Panc1 (cell line): Measurements from ENCODE around the gene MLPH. TPM values are rescaled to one million over a fixed set of nuclear protein-coding genes. Genes with fewer than 3 reads are reported as not detected.

Experiments
- ATAC-seq: fragments of 200-7000 bp; cut with Tn5 transposase; 2 replicates; pipeline ENCODE4 v1.9.1; 2020; ENCODE audit warnings: mild to moderate bottlenecking, moderate library complexity
- BruUV-seq: library from RNA; stranded (reverse); fragments of 400-500 nt; replicated peaks from 2 replicates; lab custom pipeline; 2021; lab: Mats Ljungman, UMichigan
- CTCF ChIA-PET: fragments of 300-600 bp; sonication (Branson Sonifier 250); formaldehyde crosslinking; loops from one replicate; lab custom pipeline; 2022; ENCODE audit warnings: antibody characterized with exemption; lab: Charles Lee
- POLR2A ChIA-PET: fragments of 300-600 bp; sonication (Branson Sonifier 250); formaldehyde crosslinking; loops from one replicate; lab custom pipeline; 2022; ENCODE audit warnings: antibody characterized with exemption; lab: Charles Lee
- DNase-seq: peaks from one replicate; pipeline ENCODE4 v3.0.0-alpha.2; 2010; ENCODE audit warnings: low read depth, low spot score
- H3K27ac ChIP-seq: 2 replicates; pipeline ENCODE4 v1.5.1; 2011; ENCODE audit warnings: mild to moderate bottlenecking, low read length, inconsistent platforms
- H3K27me3 ChIP-seq: fragments of 200-500 bp; sonication (Bioruptor generic); 2 replicates; pipeline ENCODE4 v1.6.0; 2014; ENCODE audit warnings: low read length, inconsistent platforms; ENCODE audit not compliant: control insufficient read depth, insufficient read depth
- H3K36me3 ChIP-seq: fragments of 200-500 bp; sonication (Bioruptor generic); 2 replicates; pipeline ENCODE4 v1.5.1; 2014; ENCODE audit warnings: inconsistent platforms, mild to moderate bottlenecking, low read length, moderate library complexity; ENCODE audit not compliant: control insufficient read depth, insufficient read depth
- H3K4me1 ChIP-seq: 2 replicates; pipeline ENCODE4 v1.5.1; 2011; ENCODE audit warnings: inconsistent platforms, mild to moderate bottlenecking, low read length, moderate library complexity; ENCODE audit not compliant: control insufficient read depth, insufficient read depth
- H3K4me3 ChIP-seq, 2 experiments: 2 replicates each; pipeline ENCODE4 v1.5.1; 2011 to 2012; ENCODE audit warnings: low read depth in 2 of 2, low read length in 2 of 2, mild to moderate bottlenecking in 2 of 2, inconsistent platforms in 1 of 2, moderate library complexity in 1 of 2
- H3K9me3 ChIP-seq: fragments of 200-500 bp; sonication (Bioruptor generic); 2 replicates; pipeline ENCODE4 v1.5.1; 2014; ENCODE audit warnings: low read depth, mild to moderate bottlenecking, inconsistent platforms, low read length, moderate library complexity; ENCODE audit not compliant: control insufficient read depth, insufficient read depth
- POLR2AphosphoS5 ChIP-seq: IDR thresholded peaks from 2 replicates; pipeline ENCODE4 v1.6.1; 2012; ENCODE audit warnings: mild to moderate bottlenecking, low read depth, low read length, moderate library complexity
- SIN3A ChIP-seq: IDR thresholded peaks from 2 replicates; pipeline ENCODE4 v1.6.1; 2012; ENCODE audit warnings: low read depth, mild to moderate bottlenecking, low read length, moderate library complexity, borderline replicate concordance; ENCODE audit not compliant: insufficient read depth
- TCF7L2 ChIP-seq: IDR thresholded peaks from 2 replicates; pipeline ENCODE4 v1.6.1; 2011; ENCODE audit warnings: mild to moderate bottlenecking, low read depth, low read length, inconsistent platforms
- in situ Hi-C: cut with HindIII; loops from 2 replicates; pipeline ENCODE4 v1.10.0; 2016; ENCODE audit warnings: low sequenced_read_pairs, low pct_unique_long_range_greater_than_20kb
- intact Hi-C: fragments of 100-400 bp; cut with micrococcal nuclease; formaldehyde crosslinking; loops from one replicate; pipeline ENCODE4 v1.10.0; 2022; ENCODE audit not compliant: unreplicated experiment
- total RNA-seq: library from RNA; stranded (reverse); gene quantifications from one replicate; pipeline ENCODE4 v1.2.1, GENCODE V29; 2021; ENCODE audit not compliant: unreplicated experiment
- TF ChIP-seq, protein P1 (sequence below): fragments of 450-650 bp; IDR thresholded peaks from 2 replicates; pipeline ENCODE4 v1.5.1; 2017; ENCODE audit warnings: mild to moderate bottlenecking
- TF ChIP-seq, protein P2 (sequence below), 2 experiments: IDR thresholded peaks; 2 replicates each; pipeline ENCODE4 v1.6.1; 2011 to 2012; ENCODE audit warnings: low read depth in 2 of 2, control low read depth in 1 of 2, low read length in 1 of 2, mild to moderate bottlenecking in 1 of 2, moderate library complexity in 1 of 2; ENCODE audit not compliant: insufficient read depth in 1 of 2

The MLPH gene
- total RNA-seq, 1 experiment from 2014 or later, result 60.2 TPM

DNA sequence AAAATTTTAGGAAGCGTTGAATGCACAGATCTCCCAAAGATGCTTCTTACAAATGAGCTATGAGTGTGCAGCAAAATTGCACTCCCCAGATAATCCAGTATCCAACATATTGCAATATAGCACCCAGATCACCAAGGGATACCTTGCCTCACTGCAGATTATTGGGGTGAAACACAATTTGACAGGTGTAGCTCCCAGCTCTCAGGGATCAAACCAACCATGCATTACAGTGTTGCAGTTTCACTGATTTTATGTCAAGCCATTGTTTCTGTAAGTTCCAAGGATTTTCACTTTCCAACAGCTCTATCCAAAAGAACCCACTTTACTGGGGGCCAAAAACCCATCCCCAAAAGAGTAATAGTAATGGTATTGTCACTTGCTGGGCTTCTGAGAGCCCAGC, 68.5 kb downstream of the MLPH start:
- H3K36me3 ChIP-seq, result no peaks in the 10 kb centered on the region
- in situ Hi-C loops, result no loop called here
- ChIA-PET CTCF (interaction anchor here (0.9 kb wide), 1 partner anchor 390 kb away, joined by 3 read pairs; no protein-coding TSS in a partner anchor), POLR2A (no interaction called here)
- ATAC-seq (no peak), DNase-seq (no peak)
- intact Hi-C loops, result no loop called here
- no peaks in the 10 kb centered on the region for H3K9me3 ChIP-seq
- TF ChIP-seq, protein P1, sequence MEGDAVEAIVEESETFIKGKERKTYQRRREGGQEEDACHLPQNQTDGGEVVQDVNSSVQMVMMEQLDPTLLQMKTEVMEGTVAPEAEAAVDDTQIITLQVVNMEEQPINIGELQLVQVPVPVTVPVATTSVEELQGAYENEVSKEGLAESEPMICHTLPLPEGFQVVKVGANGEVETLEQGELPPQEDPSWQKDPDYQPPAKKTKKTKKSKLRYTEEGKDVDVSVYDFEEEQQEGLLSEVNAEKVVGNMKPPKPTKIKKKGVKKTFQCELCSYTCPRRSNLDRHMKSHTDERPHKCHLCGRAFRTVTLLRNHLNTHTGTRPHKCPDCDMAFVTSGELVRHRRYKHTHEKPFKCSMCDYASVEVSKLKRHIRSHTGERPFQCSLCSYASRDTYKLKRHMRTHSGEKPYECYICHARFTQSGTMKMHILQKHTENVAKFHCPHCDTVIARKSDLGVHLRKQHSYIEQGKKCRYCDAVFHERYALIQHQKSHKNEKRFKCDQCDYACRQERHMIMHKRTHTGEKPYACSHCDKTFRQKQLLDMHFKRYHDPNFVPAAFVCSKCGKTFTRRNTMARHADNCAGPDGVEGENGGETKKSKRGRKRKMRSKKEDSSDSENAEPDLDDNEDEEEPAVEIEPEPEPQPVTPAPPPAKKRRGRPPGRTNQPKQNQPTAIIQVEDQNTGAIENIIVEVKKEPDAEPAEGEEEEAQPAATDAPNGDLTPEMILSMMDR, result no peak
- no peak for TF ChIP-seq TCF7L2
- no peak for TF ChIP-seq SIN3A
- TF ChIP-seq, protein P2, sequence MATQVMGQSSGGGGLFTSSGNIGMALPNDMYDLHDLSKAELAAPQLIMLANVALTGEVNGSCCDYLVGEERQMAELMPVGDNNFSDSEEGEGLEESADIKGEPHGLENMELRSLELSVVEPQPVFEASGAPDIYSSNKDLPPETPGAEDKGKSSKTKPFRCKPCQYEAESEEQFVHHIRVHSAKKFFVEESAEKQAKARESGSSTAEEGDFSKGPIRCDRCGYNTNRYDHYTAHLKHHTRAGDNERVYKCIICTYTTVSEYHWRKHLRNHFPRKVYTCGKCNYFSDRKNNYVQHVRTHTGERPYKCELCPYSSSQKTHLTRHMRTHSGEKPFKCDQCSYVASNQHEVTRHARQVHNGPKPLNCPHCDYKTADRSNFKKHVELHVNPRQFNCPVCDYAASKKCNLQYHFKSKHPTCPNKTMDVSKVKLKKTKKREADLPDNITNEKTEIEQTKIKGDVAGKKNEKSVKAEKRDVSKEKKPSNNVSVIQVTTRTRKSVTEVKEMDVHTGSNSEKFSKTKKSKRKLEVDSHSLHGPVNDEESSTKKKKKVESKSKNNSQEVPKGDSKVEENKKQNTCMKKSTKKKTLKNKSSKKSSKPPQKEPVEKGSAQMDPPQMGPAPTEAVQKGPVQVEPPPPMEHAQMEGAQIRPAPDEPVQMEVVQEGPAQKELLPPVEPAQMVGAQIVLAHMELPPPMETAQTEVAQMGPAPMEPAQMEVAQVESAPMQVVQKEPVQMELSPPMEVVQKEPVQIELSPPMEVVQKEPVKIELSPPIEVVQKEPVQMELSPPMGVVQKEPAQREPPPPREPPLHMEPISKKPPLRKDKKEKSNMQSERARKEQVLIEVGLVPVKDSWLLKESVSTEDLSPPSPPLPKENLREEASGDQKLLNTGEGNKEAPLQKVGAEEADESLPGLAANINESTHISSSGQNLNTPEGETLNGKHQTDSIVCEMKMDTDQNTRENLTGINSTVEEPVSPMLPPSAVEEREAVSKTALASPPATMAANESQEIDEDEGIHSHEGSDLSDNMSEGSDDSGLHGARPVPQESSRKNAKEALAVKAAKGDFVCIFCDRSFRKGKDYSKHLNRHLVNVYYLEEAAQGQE (IDR thresholded peaks at IDR 0.05; ENCODE audit: insufficient read depth in 1 of 2, low read depth in 2 of 2, low read length in 1 of 2), result no peak
- TF ChIP-seq POLR2AphosphoS5, result no peak
- no TSS peak for BruUV-seq
- H3K27me3 ChIP-seq, result no peaks in the 10 kb centered on the region
- H3K4me3 ChIP-seq, result no peak overlapping the region
- H3K27ac ChIP-seq, result no peak overlapping the region
- no peaks in the 10 kb centered on the region for H3K4me1 ChIP-seq

DNA sequence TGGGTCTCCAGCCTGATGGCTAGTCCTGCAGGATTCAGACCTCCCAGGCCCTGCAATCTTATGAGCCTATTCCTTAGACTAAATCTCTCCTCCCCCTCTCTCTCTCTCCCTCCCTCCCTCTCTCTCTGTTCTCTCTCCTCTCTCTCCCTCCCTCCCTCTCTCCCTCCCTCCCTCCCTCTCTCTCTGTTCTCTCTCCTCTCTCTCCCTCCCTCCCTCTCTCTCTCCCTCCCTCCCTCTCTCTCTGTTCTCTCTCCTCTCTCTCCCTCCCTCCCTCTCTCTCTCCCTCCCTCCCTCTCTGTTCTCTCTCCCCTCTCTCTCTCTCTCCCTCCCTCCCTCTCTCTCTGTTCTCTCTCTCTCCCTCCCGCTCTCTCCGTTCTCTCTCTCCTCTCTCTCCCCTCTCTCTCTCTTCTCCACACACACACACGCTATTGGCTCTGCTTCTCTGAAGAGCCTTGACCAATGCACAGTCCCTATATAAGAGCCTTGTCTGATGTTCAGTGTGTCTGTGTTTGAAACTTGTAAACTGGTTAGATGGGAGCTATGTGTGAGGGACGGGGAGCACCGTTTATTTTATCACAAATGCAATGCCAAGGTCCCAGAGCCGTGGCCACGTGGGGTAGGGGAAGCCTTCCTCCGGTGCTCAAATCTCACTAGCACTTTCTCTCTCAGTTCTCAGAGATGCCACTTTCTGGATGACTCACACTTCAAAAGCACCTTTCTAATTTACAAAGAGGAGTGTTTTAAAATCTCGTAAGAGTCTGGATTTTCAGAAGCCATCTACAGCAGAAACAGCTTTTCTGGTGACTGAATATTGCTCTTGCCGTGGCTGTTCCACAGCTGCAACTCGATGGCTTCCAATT, 70.0 kb downstream of the MLPH start:
- Histone ChIP-seq H3K27ac (no peak overlapping the region), H3K4me3 (no peak overlapping the region), H3K36me3 (no peaks in the 10 kb centered on the region), H3K4me1 (no peaks in the 10 kb centered on the region), H3K27me3 (no peaks in the 10 kb centered on the region), H3K9me3 (no peaks in the 10 kb centered on the region)
- ATAC-seq (no peak), DNase-seq (no peak)
- in situ Hi-C loops, result no loop called here
- no TSS peak for BruUV-seq
- CTCF ChIA-PET, result no interaction called here
- POLR2A ChIA-PET, result no interaction called here
- intact Hi-C loops, result no loop called here
- TF ChIP-seq TCF7L2, result no peak
- no peak for TF ChIP-seq POLR2AphosphoS5
- TF ChIP-seq, protein P1, result no peak
- TF ChIP-seq, protein P2 (IDR thresholded peaks at IDR 0.05; ENCODE audit: insufficient read depth in 1 of 2, low read depth in 2 of 2, low read length in 1 of 2), result no peak
- no peak for TF ChIP-seq SIN3A
